Heart left ventricle (tissue), 16 donors: ENCODE data around the gene KIAA1217. TPM values are rescaled to one million over a fixed set of nuclear protein-coding genes. Genes with fewer than 3 reads are reported as not detected.
A peak's percentile ranks its signal among the peaks of the same experiment; 100 is the strongest.

Experiments
- ATAC-seq, 4 donors: fragments of 200-7000 bp; cut with Tn5 transposase; one replicate each; pipeline ENCODE4 v1.9.1; 2020 to 2022; ENCODE audit warnings: moderate library complexity in 4 of 4, mild to moderate bottlenecking in 3 of 4, moderate number of reproducible peaks in 1 of 4
- DNase-seq, 5 donors: peaks; one replicate each; pipeline ENCODE4 v3.0.0-alpha.2; 2020
- H3K27ac ChIP-seq, 12 donors: fragments of 200-600 bp; sonication (generic) in 4 of 12; one replicate each; pipeline versions ENCODE4 v1.5.0 to v1.8.0; 2016 to 2022; ENCODE audit warnings: mild to moderate bottlenecking in 2 of 12
- H3K27me3 ChIP-seq, 9 donors: fragments of 200-600 bp; sonication (generic) in 2 of 9; one replicate each; pipeline versions ENCODE4 v1.5.1 to v1.8.0; 2016 to 2022; ENCODE audit warnings: mild to moderate bottlenecking in 3 of 9
- H3K36me3 ChIP-seq, 9 donors: fragments of 200-600 bp; sonication (generic) in 2 of 9; one replicate each; pipeline versions ENCODE4 v1.5.0 to v1.8.0; 2018 to 2022; ENCODE audit warnings: mild to moderate bottlenecking in 2 of 9
- H3K4me1 ChIP-seq, 12 donors: fragments of 200-600 bp; sonication (generic) in 4 of 12; one replicate each; pipeline versions ENCODE4 v1.5.0 to v1.8.0; 2016 to 2022; ENCODE audit warnings: mild to moderate bottlenecking in 3 of 12
- H3K4me3 ChIP-seq, 12 donors: fragments of 200-600 bp; sonication (generic) in 4 of 12; one replicate each; pipeline versions ENCODE4 v1.5.0 to v1.8.0; 2017 to 2022; ENCODE audit warnings: mild to moderate bottlenecking in 9 of 12, moderate library complexity in 4 of 12
- H3K9me3 ChIP-seq, 12 donors: fragments of 200-600 bp; sonication (generic) in 4 of 12; one replicate each; pipeline versions ENCODE4 v1.5.0 to v1.8.0; 2016 to 2022; ENCODE audit warnings: mild to moderate bottlenecking in 1 of 12
- CTCF ChIP-seq, 12 donors: fragments of 200-600 bp; sonication (generic) in 4 of 12; IDR thresholded peaks; one replicate each; pipeline versions ENCODE4 v1.5.0 to v1.8.0; 2018 to 2022; ENCODE audit warnings: antibody characterized with exemption in 12 of 12, mild to moderate bottlenecking in 5 of 12
- POLR2A ChIP-seq, 2 donors: fragments of 450-650 bp; IDR thresholded peaks; one replicate each; pipeline ENCODE4 v1.6.1; 2017; ENCODE audit warnings: antibody characterized with exemption in 2 of 2, mild to moderate bottlenecking in 2 of 2, moderate library complexity in 2 of 2
- WGBS, 4 donors: extraction: QIAGEN DNeasy Blood & Tissue Kit in 2 of 4; methylation state at CpG; one replicate each; pipeline versions ENCODE4 v1.1.5 to v1.1.7; 2013 to 2018; 5-methylcytosine and 5-hydroxymethylcytosine counted together
- intact Hi-C, 10 donors: fragments of 100-400 bp; cut with DNase I; formaldehyde crosslinking; loops; one replicate each; pipeline versions ENCODE4 v1.11.1 to v1.14.2; 2022
- polyA plus RNA-seq, 2 donors: library from polyadenylated mRNA; stranded (reverse); fragments of 200-250 nt; gene quantifications; one replicate each; pipeline ENCODE4 v1.2.3, GENCODE V29; 2013
- total RNA-seq, 9 donors: library from RNA; depleted of rRNA in 2 of 9; stranded (reverse); fragments of >200 nt in 2 of 9; fragmentation: NEBNext Ultra II Directional in 3 of 9; extraction: Animal tissue kit (Norgen Biotek cat#: 25700) in 3 of 9; gene quantifications; one replicate each; pipeline versions ENCODE4 v1.1.0 to v1.2.4, GENCODE V29; 2016 to 2023
- donor health status: ischemic (EF 13 %, LVEDD 7.1; RV severe dilation, severe dysfunction).
- donor health status: healthy with polysubstance abuse.
- donor health status: DM: no; HTN: yes; CAD: no.
- donor health status: DM: no; HTN: no; CAD: no.
- donor health status: ischemic (EF 25% LVEDD 6.9; RV normal size, moderate dysfunction).
- donor health status: ischemic (EF 25% LVEDD 5.7; RV mildly dilated, moderate dysfunction).
- donor health status: healthy.
- donor health status: DM: yes; HTN: yes; CAD: no.
- donor health status: ischemic (EF 35%, LVEDD 5.7; RV mildly dilated, moderate dysfunction).
- donor health status: nonischemic (EF 11% LVEDD 7.7; RV severe dilation, severe dysfunction).
- donor health status: DM: yes; HTN: yes; CAD: no.
- donor health status: PGD.
- donor health status: ischemic (EF 29% LVEDD 5.4; RV normal size, mild dysfunction).
- donor health status: nonischemic (EF 23%, LVEDD 6.1; RV moderate dilation, normal function).

The KIAA1217 gene
- total and polyA plus RNA-seq, 11 donors: 12.7 to 66.7 (median 33.5) TPM

- Histone ChIP-seq H3K27me3 (no peaks in the 10 kb centered on the region), H3K36me3 (no peaks in the 10 kb centered on the region), H3K9me3 (no peaks in the 10 kb centered on the region), H3K4me3 (no peak overlapping the region), H3K4me1 (peaks cover under 1 to 51% (median 24%) of the 10 kb centered on the region in 12 donors), H3K27ac (no peak overlapping the region)
- TF ChIP-seq POLR2A (IDR thresholded peaks at IDR 0.05): no peak
- TF ChIP-seq CTCF (IDR thresholded peaks at IDR 0.05): no peak
- intact Hi-C loops: no loop called here
- DNase-seq: no peak
- 73 to 94% (median 84%) methylated on average over 1 of the region's 1 CpG for WGBS, 4 donors
- ATAC-seq: no peak
Observed at GRCh38 chr10:24339387-24339786, 130.4 kb downstream of the KIAA1217 start.

- Histone ChIP-seq H3K4me3 (no peak overlapping the region), H3K36me3 (no peaks in the 10 kb centered on the region), H3K4me1 (peaks cover 4 to 58% (median 32%) of the 10 kb centered on the region in 12 donors), H3K27me3 (no peaks in the 10 kb centered on the region), H3K9me3 (no peaks in the 10 kb centered on the region), H3K27ac (peak overlapping the region in 1 of 12 donors; percentile 20)
- no peak for TF ChIP-seq POLR2A (IDR thresholded peaks at IDR 0.05)
- no peak for TF ChIP-seq CTCF (IDR thresholded peaks at IDR 0.05)
- no peak for DNase-seq
- peak in 2 of 4 donors; percentile 21 to 52 for ATAC-seq
- intact Hi-C loops: loop anchor here in 2 of 10 donors (5.0 to 10.0 kb wide), 2 partner anchors 123 to 126 kb away; no protein-coding TSS in a partner anchor
- 71 to 81% (median 76%) methylated on average over 6 of the region's 6 CpGs for WGBS, 4 donors
Observed at GRCh38 chr10:24340446-24340845, 131.5 kb downstream of the KIAA1217 start.

- Histone ChIP-seq H3K4me3 (no peak overlapping the region), H3K27ac (peak overlapping the region in 4 of 12 donors; percentile 3 to 20 (median 14)), H3K36me3 (no peaks in the 10 kb centered on the region), H3K4me1 (peaks cover 4 to 60% (median 32%) of the 10 kb centered on the region in 12 donors), H3K27me3 (no peaks in the 10 kb centered on the region), H3K9me3 (no peaks in the 10 kb centered on the region)
- ATAC-seq (no peak), DNase-seq (no peak)
- WGBS, 4 donors: 69 to 85% (median 78%) methylated on average over 7 of the region's 7 CpGs
- TF ChIP-seq CTCF (IDR thresholded peaks at IDR 0.05) (no peak), POLR2A (IDR thresholded peaks at IDR 0.05) (no peak)
- intact Hi-C loops: loop anchor here in 2 of 10 donors (5.0 to 10.0 kb wide), 2 partner anchors 124 to 126 kb away; no protein-coding TSS in a partner anchor
Observed at GRCh38 chr10:24340883-24341282, 131.9 kb downstream of the KIAA1217 start.

GRCh38 chr10:24341371-24341770, 132.4 kb downstream of the KIAA1217 start:
- H3K9me3 ChIP-seq: no peaks in the 10 kb centered on the region
- intact Hi-C loops: loop anchor here in 2 of 10 donors (5.0 to 10.0 kb wide), 2 partner anchors 124 to 127 kb away; no protein-coding TSS in a partner anchor
- TF ChIP-seq CTCF (IDR thresholded peaks at IDR 0.05) (no peak), POLR2A (IDR thresholded peaks at IDR 0.05) (no peak)
- no peak overlapping the region for H3K4me3 ChIP-seq
- no peaks in the 10 kb centered on the region for H3K27me3 ChIP-seq
- peak overlapping the region in 5 of 12 donors; percentile 3 to 20 (median 15) for H3K27ac ChIP-seq
- H3K4me1 ChIP-seq: peaks cover 4 to 60% (median 32%) of the 10 kb centered on the region in 12 donors
- 42 to 64% (median 44%) methylated on average over 4 of the region's 4 CpGs for WGBS, 4 donors
- H3K36me3 ChIP-seq: no peaks in the 10 kb centered on the region
- ATAC-seq (no peak), DNase-seq (no peak)
